Common myeloid progenitor, CD34-positive (primary cell): ENCODE results near the gene HSBP1L1.

Experiments used
- CTCF ChIA-PET: fragments of 350-600 bp; sonication (Branson Sonifier 250); formaldehyde crosslinking; loops from one replicate; lab custom pipeline; 2021; ENCODE audit warnings: antibody characterized with exemption; lab: Charles Lee
- POLR2A ChIA-PET: fragments of 350-600 bp; sonication (Branson Sonifier 250); formaldehyde crosslinking; loops from one replicate; lab custom pipeline; 2021; ENCODE audit warnings: antibody characterized with exemption; lab: Charles Lee
- DNase-seq, 3 donors: peaks; one replicate each; pipeline versions ENCODE4 v3.0.0 to v3.0.0-alpha.2; 2013
- H3K27ac ChIP-seq, 2 experiments: 1 replicate in 1 of 2; 2 replicates in 1 of 2; pipeline ENCODE4 v1.7.0; 2013; ENCODE audit warnings: inconsistent platforms in 2 of 2, low read length in 2 of 2, mild to moderate bottlenecking in 2 of 2, low read depth in 1 of 2, moderate library complexity in 1 of 2; ENCODE audit not compliant: severe bottlenecking in 2 of 2, insufficient read depth in 1 of 2, poor library complexity in 1 of 2
- H3K27me3 ChIP-seq, 5 experiments: replicated peaks in 2 of 5; 1 replicate in 3 of 5; 2 replicates in 2 of 5; pipeline versions ENCODE4 v1.6.1 to v1.7.0; 2013; ENCODE audit warnings: low read length in 4 of 5, mild to moderate bottlenecking in 2 of 5, moderate library complexity in 2 of 5, inconsistent platforms in 1 of 5; ENCODE audit not compliant: insufficient read depth in 5 of 5, control insufficient read depth in 4 of 5
- H3K36me3 ChIP-seq, 4 experiments: 1 replicate in 2 of 4; 2 replicates in 2 of 4; pipeline versions ENCODE4 v1.6.1 to v1.7.0; 2013; ENCODE audit warnings: low read length in 3 of 4, control low read depth in 1 of 4, mild to moderate bottlenecking in 1 of 4; ENCODE audit not compliant: control insufficient read depth in 4 of 4, insufficient read depth in 4 of 4
- H3K4me1 ChIP-seq, 4 experiments: 1 replicate in 3 of 4; 2 replicates in 1 of 4; pipeline versions ENCODE4 v1.6.1 to v1.7.1; 2013; ENCODE audit warnings: low read length in 3 of 4, mild to moderate bottlenecking in 3 of 4, control low read depth in 1 of 4, inconsistent platforms in 1 of 4, moderate library complexity in 1 of 4; ENCODE audit not compliant: control insufficient read depth in 4 of 4, insufficient read depth in 4 of 4; ENCODE audit errors: control extremely low read depth in 1 of 4
- H3K4me3 ChIP-seq, 7 experiments: 1 replicate in 4 of 7; 2 replicates in 3 of 7; pipeline versions ENCODE4 v1.5.1 to v1.7.0; 2013; ENCODE audit warnings: mild to moderate bottlenecking in 7 of 7, low read length in 6 of 7, moderate library complexity in 6 of 7, inconsistent platforms in 2 of 7, low read depth in 2 of 7, control low read depth in 1 of 7; ENCODE audit not compliant: insufficient read depth in 4 of 7, control insufficient read depth in 1 of 7; ENCODE audit errors: extremely low read depth in 1 of 7
- H3K9me3 ChIP-seq, 5 experiments: 1 replicate in 4 of 5; 2 replicates in 1 of 5; pipeline versions ENCODE4 v1.6.1 to v1.7.1; 2013; ENCODE audit warnings: low read length in 4 of 5, mild to moderate bottlenecking in 2 of 5, inconsistent platforms in 1 of 5, low read depth in 1 of 5, moderate library complexity in 1 of 5; ENCODE audit not compliant: control insufficient read depth in 4 of 5, insufficient read depth in 2 of 5; ENCODE audit errors: control extremely low read depth in 1 of 5
- WGBS: methylation state at CpG from one replicate; pipeline ENCODE4 v1.1.5; 2013; ENCODE audit not compliant: insufficient coverage; 5-methylcytosine and 5-hydroxymethylcytosine counted together

The HSBP1L1 gene

GRCh38 chr18:79963658-79964329 is 649 bp upstream of the HSBP1L1 start:
- Histone ChIP-seq H3K4me3 (peak overlapping the region; percentile 45 to 80 (median 66)), H3K27ac (peak overlapping the region in 1 of 2 experiments; percentile 14), H3K4me1 (peaks cover 2 to 43% (median 21%) of the 10 kb centered on the region in 4 experiments), H3K9me3 (no peaks in the 10 kb centered on the region), H3K36me3 (peaks cover 0 to 5% (median 4%) of the 10 kb centered on the region in 4 experiments), H3K27me3 (peaks cover 0 to 2% (median 0%) of the 10 kb centered on the region in 5 experiments)
- POLR2A ChIA-PET, result interaction anchor here (1.1 to 1.8 kb wide), 2 partner anchors 11 to 12 kb away, joined by 3 to 5 read pairs; partner anchors contain the start of gene SLC66A2
- DNase-seq, result no peak
- CTCF ChIA-PET, result interaction anchor here (0.7 to 1.7 kb wide), 3 partner anchors 9 to 24 kb away, joined by 3 to 5 read pairs (median 4); no protein-coding TSS in a partner anchor
- WGBS, result 87% methylated on average over 29 of the region's 30 CpGs

GRCh38 chr18:79965119-79965902 is 868 bp downstream of the HSBP1L1 start:
- DNase-seq, result peak; percentile 40 to 77 (median 72)
- H3K36me3 ChIP-seq, result peaks cover 0 to 16% (median 9%) of the 10 kb centered on the region in 4 experiments
- ChIA-PET POLR2A (interaction anchor here (1.8 kb wide), 1 partner anchor 14 kb away, joined by 5 read pairs; the partner anchor contains the start of gene SLC66A2), CTCF (no interaction called here)
- peaks cover 0 to 2% (median 0%) of the 10 kb centered on the region in 5 experiments for H3K27me3 ChIP-seq
- H3K4me1 ChIP-seq, result peaks cover 2 to 38% (median 21%) of the 10 kb centered on the region in 4 experiments
- H3K9me3 ChIP-seq, result no peaks in the 10 kb centered on the region
- H3K4me3 ChIP-seq, result peak overlapping the region; percentile 45 to 80 (median 66)
- WGBS, result 8% methylated on average over 16 of the region's 24 CpGs
- peak overlapping the region in 1 of 2 experiments; percentile 66 for H3K27ac ChIP-seq

GRCh38 chr18:79970419-79971133 is 6.1 kb downstream of the HSBP1L1 start:
- ChIA-PET CTCF (interaction anchor here (0.6 to 1.6 kb wide), 3 partner anchors 10 to 15 kb away, joined by 3 to 4 read pairs (median 4); no protein-coding TSS in a partner anchor), POLR2A (no interaction called here)
- no peak overlapping the region for H3K4me3 ChIP-seq
- no peak for DNase-seq
- H3K4me1 ChIP-seq, result peaks cover 0 to 2% (median 1%) of the 10 kb centered on the region in 4 experiments
- H3K27me3 ChIP-seq, result no peaks in the 10 kb centered on the region
- peaks cover 5 to 65% (median 35%) of the 10 kb centered on the region in 4 experiments for H3K36me3 ChIP-seq
- H3K27ac ChIP-seq, result no peak overlapping the region
- 91% methylated on average over 10 of the region's 12 CpGs for WGBS
- no peaks in the 10 kb centered on the region for H3K9me3 ChIP-seq

GRCh38 chr18:79971211-79971952 is 6.9 kb downstream of the HSBP1L1 start:
- POLR2A ChIA-PET, result no interaction called here
- WGBS, result 96% methylated on average over 15 of the region's 17 CpGs

GRCh38 chr18:79971986-79972385 is 7.5 kb downstream of the HSBP1L1 start:
- ChIA-PET CTCF (no interaction called here), POLR2A (no interaction called here)
- no peaks in the 10 kb centered on the region for H3K4me1 ChIP-seq
- no peak overlapping the region for H3K4me3 ChIP-seq
- H3K27ac ChIP-seq, result no peak overlapping the region
- H3K36me3 ChIP-seq, result peaks cover 5 to 76% (median 40%) of the 10 kb centered on the region in 4 experiments
- DNase-seq, result no peak
- H3K9me3 ChIP-seq, result no peaks in the 10 kb centered on the region
- 97% methylated on average over 7 of the region's 9 CpGs for WGBS
- no peaks in the 10 kb centered on the region for H3K27me3 ChIP-seq

More at GRCh38 chr18:79971211-79971952, 6.9 kb downstream of the HSBP1L1 start:
- CTCF ChIA-PET, result interaction anchor here (0.6 kb wide), 1 partner anchor 14 kb away, joined by 4 read pairs; no protein-coding TSS in a partner anchor
- no peak overlapping the region for H3K27ac ChIP-seq
- no peak overlapping the region for H3K4me3 ChIP-seq
- no peaks in the 10 kb centered on the region for H3K27me3 ChIP-seq
- no peaks in the 10 kb centered on the region for H3K4me1 ChIP-seq
- DNase-seq, result no peak
- H3K9me3 ChIP-seq, result no peaks in the 10 kb centered on the region
- H3K36me3 ChIP-seq, result peaks cover 5 to 73% (median 39%) of the 10 kb centered on the region in 4 experiments

GRCh38 chr18:79972720-79973119 is 8.3 kb downstream of the HSBP1L1 start:
- CTCF ChIA-PET, result interaction anchor here (0.6 kb wide), 1 partner anchor 10 kb away, joined by 3 read pairs; no protein-coding TSS in a partner anchor
- DNase-seq, result no peak
- WGBS, result 100% methylated on average over 2 of the region's 3 CpGs
- H3K9me3 ChIP-seq, result no peaks in the 10 kb centered on the region
- H3K36me3 ChIP-seq, result peaks cover 5 to 75% (median 39%) of the 10 kb centered on the region in 4 experiments
- POLR2A ChIA-PET, result no interaction called here
- no peak overlapping the region for H3K4me3 ChIP-seq
- no peaks in the 10 kb centered on the region for H3K27me3 ChIP-seq
- H3K27ac ChIP-seq, result no peak overlapping the region
- H3K4me1 ChIP-seq, result no peaks in the 10 kb centered on the region
